Spinal cord (tissue), 10 donors: ENCODE results near the gene PAM. TPM values are rescaled to one million over a fixed set of nuclear protein-coding genes. Genes with fewer than 3 reads are reported as not detected.
"Not testable (repeated sequence)": the region's sequence is repeated elsewhere in the genome, so short reads cannot be mapped to it uniquely, and the experiment has no call there.

Experiments used
- DNase-seq, 6 donors: peaks; one replicate each; pipeline versions ENCODE4 v3.0.0 to v3.0.0-alpha.2; 2013 to 2015; ENCODE audit warnings: low spot score in 6 of 6, low read depth in 4 of 6
- H3K27ac ChIP-seq: one replicate; pipeline ENCODE4 v1.5.1; 2013; ENCODE audit warnings: low read depth, low read length, control low read depth
- H3K27me3 ChIP-seq: one replicate; pipeline ENCODE4 v1.6.1; 2013; ENCODE audit warnings: low read length; ENCODE audit not compliant: control insufficient read depth, insufficient read depth
- H3K36me3 ChIP-seq: one replicate; pipeline ENCODE4 v1.6.1; 2013; ENCODE audit warnings: low read length; ENCODE audit not compliant: control insufficient read depth, insufficient read depth
- H3K4me1 ChIP-seq: one replicate; pipeline ENCODE4 v1.6.1; 2013; ENCODE audit warnings: low read length; ENCODE audit not compliant: control insufficient read depth, insufficient read depth
- H3K4me3 ChIP-seq: one replicate; pipeline ENCODE4 v1.5.1; 2013; ENCODE audit warnings: low read depth, low read length, control low read depth
- H3K9me3 ChIP-seq: one replicate; pipeline ENCODE4 v1.6.1; 2013; ENCODE audit warnings: low read length; ENCODE audit not compliant: control insufficient read depth, insufficient read depth
- WGBS: methylation state at CpG from one replicate; pipeline ENCODE4 v1.1.5; 2013; ENCODE audit warnings: missing lambda C conversion rate; ENCODE audit not compliant: insufficient coverage; 5-methylcytosine and 5-hydroxymethylcytosine counted together
- polyA plus RNA-seq, 2 donors: library from polyadenylated mRNA; unstranded; fragments of 120-200 nt; gene quantifications; one replicate each; pipeline ENCODE4 v1.2.1, GENCODE V29; 2013; ENCODE audit not compliant: insufficient read length in 2 of 2
- total RNA-seq, 2 donors: library from RNA; depleted of rRNA in 1 of 2; stranded (reverse); fragments of 120-200 nt in 1 of 2; fragments of >200 nt in 1 of 2; gene quantifications; one replicate each; pipeline versions ENCODE4 v1.2.3 to v1.2.4, GENCODE V29; 2013 to 2014
- donor health status: healthy.

The PAM gene
- total and polyA plus RNA-seq, 4 donors: 127 to 201 (median 172) TPM

GRCh38 chr5:102749416-102750030 is 5.6 kb upstream of the PAM start:
- WGBS: 60% methylated on average over 1 of the region's 5 CpGs
- H3K4me1 ChIP-seq: peaks cover 8% of the 10 kb centered on the region
- no peaks in the 10 kb centered on the region for H3K36me3 ChIP-seq
- peaks cover 8% of the 10 kb centered on the region for H3K27me3 ChIP-seq
- no peaks in the 10 kb centered on the region for H3K9me3 ChIP-seq
- peak in 1 of 6 donors; percentile 34 for DNase-seq
- no peak overlapping the region for H3K4me3 ChIP-seq
- no peak overlapping the region for H3K27ac ChIP-seq

DNA sequence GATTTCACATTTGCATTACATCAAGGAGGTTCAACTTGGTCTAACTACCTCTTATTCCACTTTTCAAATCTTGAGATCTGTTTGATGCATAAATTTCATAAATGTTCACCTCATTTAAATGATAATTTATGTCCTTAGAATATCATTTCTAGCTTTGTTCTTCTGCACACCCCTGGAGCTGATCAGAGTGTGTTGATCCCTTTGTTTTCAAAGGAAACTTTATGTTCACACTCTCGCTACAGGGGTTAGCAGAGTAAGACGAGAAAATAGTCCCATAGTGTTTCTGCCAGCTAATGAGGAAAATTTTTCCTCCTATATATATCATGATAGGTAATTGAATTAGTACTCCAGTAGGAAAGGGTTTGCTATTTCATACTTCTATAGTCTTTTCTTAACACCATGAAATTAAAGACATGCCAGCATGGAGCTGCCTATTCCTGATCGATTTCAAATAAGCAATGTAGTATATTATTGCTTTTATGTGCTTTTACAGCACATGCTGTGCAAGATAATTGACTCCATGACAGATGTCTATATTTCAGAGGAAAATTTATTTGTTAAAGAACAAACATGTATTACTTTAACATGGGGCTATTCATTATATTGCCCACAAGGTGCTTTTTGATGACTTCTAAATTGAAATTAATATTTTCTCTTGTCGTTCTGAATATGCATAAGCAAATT is 4.8 kb upstream of the PAM start:
- peak in 1 of 6 donors; percentile 70 for DNase-seq
- Histone ChIP-seq H3K27ac (no peak overlapping the region), H3K36me3 (no peaks in the 10 kb centered on the region), H3K4me1 (peaks cover 12% of the 10 kb centered on the region), H3K27me3 (peaks cover 8% of the 10 kb centered on the region), H3K9me3 (no peaks in the 10 kb centered on the region), H3K4me3 (no peak overlapping the region)
- no CpG with 5 or more reads among the region's 4 CpGs for whole genome bisulfite sequencing

- 98% methylated on average over 32 of the region's 32 CpGs for WGBS
- peaks cover 20% of the 10 kb centered on the region for H3K4me1 ChIP-seq
- H3K36me3 ChIP-seq, H3K9me3 ChIP-seq, DNase-seq, H3K27ac ChIP-seq, H3K27me3 ChIP-seq, H3K4me3 ChIP-seq: not testable (repeated sequence)
Observed at GRCh38 chr5:102751903-102752376, 3.2 kb upstream of the PAM start.

DNA sequence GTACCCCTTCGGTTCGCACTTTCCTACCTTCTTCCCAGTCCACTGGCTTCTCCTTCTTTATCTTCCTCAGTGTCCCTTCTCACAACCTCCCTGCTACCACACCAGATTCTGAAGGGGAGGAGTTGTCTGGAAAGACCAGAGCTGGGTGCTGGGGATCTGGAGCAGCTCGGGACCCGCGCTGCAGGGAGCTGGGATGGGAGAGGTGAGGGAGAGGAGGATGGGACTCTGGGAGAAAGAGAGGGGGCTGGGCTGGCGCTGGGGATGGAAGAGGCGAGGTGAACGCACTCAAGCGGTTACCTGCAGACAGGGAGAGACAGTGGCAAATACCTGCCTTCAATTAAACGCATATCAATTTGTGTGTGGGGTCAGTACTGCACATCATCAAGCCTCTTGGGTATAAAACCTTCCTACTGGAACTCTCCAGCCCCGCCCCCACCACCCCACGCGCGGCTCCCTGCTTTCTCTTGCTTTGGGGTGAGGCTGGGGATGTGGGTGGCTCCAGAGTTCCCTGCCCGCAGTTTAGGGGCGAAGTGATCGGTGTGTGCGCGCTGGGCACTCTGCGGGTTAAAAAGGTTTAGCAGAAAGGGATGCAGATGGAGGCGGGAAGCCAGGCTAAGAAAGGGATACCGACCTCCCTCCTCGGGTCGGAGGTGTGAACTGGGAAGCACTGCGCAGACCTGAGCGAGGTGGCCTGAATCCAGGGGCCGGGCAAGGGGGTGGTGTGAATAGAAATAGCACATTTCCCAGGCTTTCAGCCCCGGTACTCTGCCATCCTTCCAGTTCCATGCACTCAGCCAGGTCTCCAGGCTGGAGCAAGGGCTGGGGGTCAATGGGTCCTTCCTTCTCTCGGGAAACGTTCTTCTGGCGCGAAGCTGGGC is 977 bp upstream of the PAM start:
- Histone ChIP-seq H3K36me3 (no peaks in the 10 kb centered on the region), H3K4me3 (peak overlapping the region; percentile 80), H3K27me3 (peaks cover 8% of the 10 kb centered on the region), H3K9me3 (no peaks in the 10 kb centered on the region), H3K27ac (peak overlapping the region; percentile 40), H3K4me1 (peaks cover 20% of the 10 kb centered on the region)
- peak in 2 of 6 donors; percentile 16 to 46 for DNase-seq
- 16% methylated on average over 26 of the region's 32 CpGs for WGBS

DNA sequence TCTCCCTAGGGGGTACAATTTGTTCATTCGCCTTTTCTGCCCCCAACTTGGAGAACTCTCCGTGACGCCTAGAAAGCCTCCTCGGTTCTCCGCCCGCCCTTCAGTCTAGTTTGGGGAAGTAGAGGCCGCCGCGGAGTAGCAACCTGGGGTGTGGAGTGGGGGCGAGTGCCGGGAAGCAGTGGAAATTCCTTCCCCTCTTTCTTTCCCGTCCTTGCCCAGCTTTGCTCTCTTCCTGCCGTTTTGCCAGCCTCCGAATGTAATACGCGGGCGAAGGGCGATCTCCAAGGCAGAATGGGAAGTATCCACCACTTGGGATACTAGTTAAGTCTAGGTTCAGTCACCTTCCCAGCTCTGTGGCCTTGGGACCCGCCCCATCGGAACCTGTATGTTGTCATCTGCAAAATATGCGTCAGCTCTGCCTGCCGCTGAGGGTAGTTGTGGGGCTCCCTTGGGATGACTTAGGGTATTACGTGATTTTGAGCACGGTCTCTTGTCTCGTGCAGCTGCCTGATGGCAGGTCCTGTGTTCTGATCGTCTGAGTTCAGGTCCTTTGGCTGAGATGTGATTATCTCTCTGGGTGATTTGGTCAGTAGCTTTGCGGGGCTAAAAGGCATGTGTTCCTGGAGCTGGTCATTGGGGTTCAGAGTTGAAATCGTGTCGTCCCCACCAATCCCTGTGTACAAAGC is 724 bp downstream of the PAM start:
- H3K36me3 ChIP-seq: no peaks in the 10 kb centered on the region
- H3K4me1 ChIP-seq: peaks cover 20% of the 10 kb centered on the region
- H3K9me3 ChIP-seq: no peaks in the 10 kb centered on the region
- peak overlapping the region; percentile 80 for H3K4me3 ChIP-seq
- H3K27ac ChIP-seq: peak overlapping the region; percentile 67
- 2% methylated on average over 27 of the region's 29 CpGs for WGBS
- peaks cover 8% of the 10 kb centered on the region for H3K27me3 ChIP-seq
- DNase-seq: peak in 4 of 6 donors; percentile 25 to 78 (median 54)

GRCh38 chr5:102758576-102758975 is 3.5 kb downstream of the PAM start:
- Histone ChIP-seq H3K27me3 (peaks cover 7% of the 10 kb centered on the region), H3K9me3 (no peaks in the 10 kb centered on the region), H3K27ac (no peak overlapping the region), H3K4me1 (peaks cover 20% of the 10 kb centered on the region), H3K4me3 (no peak overlapping the region), H3K36me3 (no peaks in the 10 kb centered on the region)
- DNase-seq: no peak

GRCh38 chr5:102759289-102759688 is 4.2 kb downstream of the PAM start:
- WGBS: no CpG with 5 or more reads among the region's 1 CpG

GRCh38 chr5:102759700-102760099 is 4.6 kb downstream of the PAM start:
- H3K4me3 ChIP-seq: no peak overlapping the region
- H3K36me3 ChIP-seq: no peaks in the 10 kb centered on the region
- H3K9me3 ChIP-seq: no peaks in the 10 kb centered on the region
- no peak overlapping the region for H3K27ac ChIP-seq
- H3K27me3 ChIP-seq: no peaks in the 10 kb centered on the region
- 83% methylated on average over 2 of the region's 2 CpGs for WGBS
- DNase-seq: no peak
- H3K4me1 ChIP-seq: peaks cover 10% of the 10 kb centered on the region

More at GRCh38 chr5:102759289-102759688, 4.2 kb downstream of the PAM start:
- no peaks in the 10 kb centered on the region for H3K36me3 ChIP-seq
- DNase-seq: peak in 1 of 6 donors; percentile 59
- H3K27me3 ChIP-seq: peaks cover under 1% of the 10 kb centered on the region
- no peak overlapping the region for H3K27ac ChIP-seq
- H3K4me1 ChIP-seq: peaks cover 14% of the 10 kb centered on the region
- no peaks in the 10 kb centered on the region for H3K9me3 ChIP-seq
- H3K4me3 ChIP-seq: no peak overlapping the region

DNA sequence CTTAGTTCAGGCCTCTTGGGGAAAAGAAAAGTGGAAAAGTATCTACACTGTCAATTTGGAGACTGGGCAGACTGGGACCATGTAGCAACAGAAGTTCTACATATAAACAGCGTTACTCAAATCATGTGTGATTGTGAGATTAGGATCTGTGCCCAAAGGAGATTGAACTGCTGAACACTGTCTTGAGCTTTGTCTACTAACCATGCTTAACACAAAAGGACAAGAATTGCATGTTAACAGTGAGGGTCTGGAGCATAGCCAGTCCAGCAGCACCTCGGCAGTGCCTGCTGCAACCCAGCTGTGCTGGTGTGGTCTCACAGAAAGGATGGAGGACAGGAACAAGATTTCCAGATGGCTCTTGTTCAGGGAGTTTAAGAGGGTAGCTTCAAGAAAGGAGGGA is 5.7 kb downstream of the PAM start:
- Histone ChIP-seq H3K4me1 (peaks cover 4% of the 10 kb centered on the region), H3K27me3 (no peaks in the 10 kb centered on the region), H3K36me3 (no peaks in the 10 kb centered on the region), H3K9me3 (no peaks in the 10 kb centered on the region), H3K4me3 (no peak overlapping the region), H3K27ac (no peak overlapping the region)
- peak in 2 of 6 donors; percentile 33 to 35 for DNase-seq
- WGBS: 14% methylated on average over 2 of the region's 2 CpGs
